ENCODE measurements around the gene RABGAP1L. TPM values are rescaled to one million over a fixed set of nuclear protein-coding genes. Genes with fewer than 3 reads are reported as not detected.
"Not testable (repeated sequence)": the region's sequence is repeated elsewhere in the genome, so short reads cannot be mapped to it uniquely, and the experiment has no call there.

Gene RABGAP1L
- total and polyA plus RNA-seq, 11 donors = 18.6 to 195 (median 98.4) TPM

- H3K4me1 ChIP-seq = peaks cover 0 to 18% (median 3%) of the 10 kb centered on the region in 12 donors
- H3K27me3 ChIP-seq = no peaks in the 10 kb centered on the region
- H3K9me3 ChIP-seq = no peaks in the 10 kb centered on the region
- ATAC-seq (peak; percentile 88 to 96 (median 92)), DNase-seq (peak; percentile 36 to 76 (median 58))
- 73 to 84% (median 77%) methylated on average over 9 to 15 of the region's 15 CpGs for WGBS, 4 donors
- TF ChIP-seq POLR2A (IDR thresholded peaks at IDR 0.05) = no peak
- TF ChIP-seq, protein P1, sequence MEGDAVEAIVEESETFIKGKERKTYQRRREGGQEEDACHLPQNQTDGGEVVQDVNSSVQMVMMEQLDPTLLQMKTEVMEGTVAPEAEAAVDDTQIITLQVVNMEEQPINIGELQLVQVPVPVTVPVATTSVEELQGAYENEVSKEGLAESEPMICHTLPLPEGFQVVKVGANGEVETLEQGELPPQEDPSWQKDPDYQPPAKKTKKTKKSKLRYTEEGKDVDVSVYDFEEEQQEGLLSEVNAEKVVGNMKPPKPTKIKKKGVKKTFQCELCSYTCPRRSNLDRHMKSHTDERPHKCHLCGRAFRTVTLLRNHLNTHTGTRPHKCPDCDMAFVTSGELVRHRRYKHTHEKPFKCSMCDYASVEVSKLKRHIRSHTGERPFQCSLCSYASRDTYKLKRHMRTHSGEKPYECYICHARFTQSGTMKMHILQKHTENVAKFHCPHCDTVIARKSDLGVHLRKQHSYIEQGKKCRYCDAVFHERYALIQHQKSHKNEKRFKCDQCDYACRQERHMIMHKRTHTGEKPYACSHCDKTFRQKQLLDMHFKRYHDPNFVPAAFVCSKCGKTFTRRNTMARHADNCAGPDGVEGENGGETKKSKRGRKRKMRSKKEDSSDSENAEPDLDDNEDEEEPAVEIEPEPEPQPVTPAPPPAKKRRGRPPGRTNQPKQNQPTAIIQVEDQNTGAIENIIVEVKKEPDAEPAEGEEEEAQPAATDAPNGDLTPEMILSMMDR (IDR thresholded peaks at IDR 0.05) = no peak
- H3K27ac ChIP-seq = peak overlapping the region in 10 of 12 donors; percentile 1 to 47 (median 22)
- H3K4me3 ChIP-seq = no peak overlapping the region
- intact Hi-C loops (cut with DNase I) = no loop called here
- no peaks in the 10 kb centered on the region for H3K36me3 ChIP-seq
Observed at GRCh38 chr1:174892016-174892415, 732.7 kb downstream of the RABGAP1L start.

- no peak for ATAC-seq
- DNase-seq = no peak
- TF ChIP-seq, protein P1 (IDR thresholded peaks at IDR 0.05) = no peak
- TF ChIP-seq POLR2A (IDR thresholded peaks at IDR 0.05) = no peak
- intact Hi-C loops (cut with DNase I) = no loop called here
- H3K27ac ChIP-seq = no peak overlapping the region
- WGBS, 4 donors = 80 to 88% (median 83%) methylated on average over 2 of the region's 2 CpGs
- no peak overlapping the region for H3K4me3 ChIP-seq
- H3K27me3 ChIP-seq = no peaks in the 10 kb centered on the region
- H3K9me3 ChIP-seq = no peaks in the 10 kb centered on the region
- H3K36me3 ChIP-seq = no peaks in the 10 kb centered on the region
- peaks cover 0 to 18% (median 3%) of the 10 kb centered on the region in 12 donors for H3K4me1 ChIP-seq
Observed at GRCh38 chr1:174894117-174894762, 734.9 kb downstream of the RABGAP1L start.

DNA sequence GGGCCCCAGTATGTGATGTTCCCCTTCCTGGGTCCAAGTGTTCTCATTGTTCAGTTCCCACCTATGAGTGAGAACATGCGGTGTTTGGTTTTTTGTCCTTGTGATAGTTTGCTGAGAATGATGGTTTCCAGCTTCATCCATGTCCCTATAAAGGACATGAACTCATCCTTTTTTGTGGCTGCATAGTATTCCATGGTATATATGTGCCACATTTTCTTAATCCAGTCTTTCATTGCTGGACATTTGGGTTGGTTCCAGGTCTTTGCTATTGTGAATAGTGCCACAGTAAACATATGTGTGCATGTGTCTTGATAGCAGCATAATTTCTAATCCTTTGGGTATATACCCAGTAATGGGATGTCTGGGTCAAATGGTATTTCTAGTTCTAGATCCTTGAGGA lies 736.3 kb downstream of the RABGAP1L start:
- intact Hi-C loops (cut with DNase I); DNase-seq; H3K9me3 ChIP-seq; H3K27me3 ChIP-seq; H3K4me3 ChIP-seq; H3K36me3 ChIP-seq; ATAC-seq; H3K27ac ChIP-seq: not testable (repeated sequence)
- peaks cover 0 to 23% (median 3%) of the 10 kb centered on the region in 12 donors for H3K4me1 ChIP-seq
- 96 to 100% (median 100%) methylated on average over 1 of the region's 1 CpG for WGBS, 4 donors

DNA sequence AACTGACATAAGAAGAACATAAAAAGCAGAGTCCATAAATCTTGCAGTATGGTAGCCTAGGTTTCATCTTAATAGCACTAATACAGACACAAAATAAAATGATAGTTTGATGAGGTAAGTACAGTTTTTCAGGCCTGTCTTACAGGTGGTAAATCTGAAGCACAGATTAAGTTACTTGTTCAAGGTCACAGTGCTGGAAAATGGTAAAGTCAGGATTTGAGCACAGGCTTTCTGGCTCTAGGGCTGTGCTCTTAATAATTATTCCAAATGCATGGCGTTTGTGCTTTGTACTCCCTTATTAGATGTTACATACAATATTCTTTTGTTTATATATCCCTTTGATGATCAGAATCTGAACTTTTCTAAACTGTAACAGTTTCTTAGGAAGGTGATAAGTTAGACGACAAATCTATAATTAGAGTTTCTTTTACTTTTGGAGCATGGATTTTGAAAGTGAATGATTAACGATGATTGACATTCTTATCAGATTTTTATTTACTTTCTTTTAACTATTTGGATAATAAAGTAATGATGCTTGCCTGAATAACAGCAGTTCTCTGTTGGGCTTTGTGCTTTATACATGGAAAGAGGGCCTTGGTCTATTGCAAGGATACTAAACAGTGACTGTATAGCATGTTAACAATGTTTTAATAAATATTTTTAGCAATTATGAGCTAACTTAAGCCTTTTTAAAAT lies 738.9 kb downstream of the RABGAP1L start:
- no peak for TF ChIP-seq POLR2A (IDR thresholded peaks at IDR 0.05)
- TF ChIP-seq, protein P1 (IDR thresholded peaks at IDR 0.05) = no peak
- intact Hi-C loops (cut with DNase I) = no loop called here
- Histone ChIP-seq H3K4me1 (peaks cover 0 to 12% (median 3%) of the 10 kb centered on the region in 12 donors), H3K9me3 (no peaks in the 10 kb centered on the region), H3K36me3 (no peaks in the 10 kb centered on the region), H3K27ac (no peak overlapping the region), H3K27me3 (no peaks in the 10 kb centered on the region), H3K4me3 (no peak overlapping the region)
- ATAC-seq = no peak
- 88 to 95% (median 92%) methylated on average over 3 of the region's 3 CpGs for WGBS, 4 donors
- DNase-seq = no peak
